HUES64 (cell line): ENCODE data around the gene MARS2. TPM values are rescaled to one million over a fixed set of nuclear protein-coding genes. Genes with fewer than 3 reads are reported as not detected.

Experiments
- H3K27ac ChIP-seq: 2 replicates; pipeline ENCODE4 v1.7.0; 2013; ENCODE audit warnings: low read depth, low read length, inconsistent platforms
- H3K27me3 ChIP-seq: 2 replicates; pipeline ENCODE4 v1.6.1; 2013; ENCODE audit warnings: mild to moderate bottlenecking, low read length; ENCODE audit not compliant: insufficient read depth
- H3K36me3 ChIP-seq: 2 replicates; pipeline ENCODE4 v1.6.1; 2013; ENCODE audit warnings: mild to moderate bottlenecking, low read length; ENCODE audit not compliant: insufficient read depth
- H3K4me1 ChIP-seq: 2 replicates; pipeline ENCODE4 v1.6.1; 2013; ENCODE audit warnings: mild to moderate bottlenecking, low read length, moderate library complexity; ENCODE audit not compliant: insufficient read depth
- H3K4me3 ChIP-seq: 2 replicates; pipeline ENCODE4 v1.5.1; 2013; ENCODE audit warnings: mild to moderate bottlenecking, low read length, moderate library complexity
- H3K9ac ChIP-seq: 2 replicates; pipeline ENCODE4 v1.6.1; 2013; ENCODE audit warnings: mild to moderate bottlenecking, low read depth, low read length
- H3K9me3 ChIP-seq: 2 replicates; pipeline ENCODE4 v1.6.1; 2013; ENCODE audit warnings: low read depth, low read length; ENCODE audit not compliant: insufficient read depth
- WGBS: fragments of 150-250, 120-280 bp; methylation state at CpG from one replicate; pipeline ENCODE4 v1.1.7; 2013; ENCODE audit warnings: missing lambda C conversion rate; 5-methylcytosine and 5-hydroxymethylcytosine counted together
- polyA plus RNA-seq, 2 experiments: library from polyadenylated mRNA; stranded (reverse); fragments of 50-300 nt; gene quantifications; one replicate each; pipeline ENCODE4 v1.2.3, GENCODE V29; 2013

MARS2 gene
- polyA plus RNA-seq (2013, experiment 1 of 2): 14.8 TPM
- polyA plus RNA-seq (2013, experiment 2 of 2): 14.2 TPM

- under 1% methylated on average over 86 of the region's 86 CpGs for WGBS
- Histone ChIP-seq H3K27me3 (no peaks in the 10 kb centered on the region), H3K9me3 (no peaks in the 10 kb centered on the region), H3K9ac (peak within 1 kb of the TSS; percentile 87), H3K4me1 (peaks cover 26% of the 10 kb centered on the region), H3K4me3 (peak within 1 kb of the TSS; percentile 87), H3K36me3 (peaks cover 18% of the 10 kb centered on the region), H3K27ac (peak within 1 kb of the TSS; percentile 72)
Observed at GRCh38 chr2:197705121-197705911, at the start of gene MARS2. TSS of gene MARS2 (plus strand) at chr2:197705369. CDS start at chr2:197705406, 37 bp downstream.

- Histone ChIP-seq H3K4me3 (no peak overlapping the region), H3K9me3 (no peaks in the 10 kb centered on the region), H3K27ac (peak overlapping the region; percentile 49; the same call in 1 of the 2 replicates), H3K27me3 (no peaks in the 10 kb centered on the region), H3K36me3 (no peaks in the 10 kb centered on the region), H3K4me1 (peaks cover 15% of the 10 kb centered on the region), H3K9ac (no peak overlapping the region)
Observed at GRCh38 chr2:197657562-197657961, 47.6 kb upstream of the MARS2 start.

GRCh38 chr2:197661626-197662025 lies 43.5 kb upstream of the MARS2 start:
- WGBS: 75% methylated on average over 2 of the region's 3 CpGs
- no peak overlapping the region for H3K27ac ChIP-seq

DNA sequence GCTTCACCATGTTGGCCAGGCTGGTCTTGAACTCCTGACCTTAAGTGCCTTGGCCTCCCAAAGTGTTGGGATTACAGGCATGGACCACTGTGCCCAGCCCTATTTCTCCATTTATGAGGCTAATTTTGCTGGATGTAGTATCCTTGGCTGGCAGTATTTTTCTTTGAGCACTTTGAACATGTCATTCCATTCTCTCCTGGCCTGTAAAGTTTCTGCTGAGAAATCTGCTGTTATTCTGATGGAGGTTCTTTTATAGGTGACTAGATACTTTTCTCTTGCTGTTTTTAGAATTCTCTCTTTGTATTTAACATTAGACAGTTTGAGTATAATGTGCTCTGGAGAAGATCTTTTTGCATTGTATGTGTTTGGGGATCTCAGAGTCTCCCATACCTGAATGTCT lies 38.9 kb upstream of the MARS2 start:
- no peak overlapping the region for H3K9ac ChIP-seq
- no peak overlapping the region for H3K4me3 ChIP-seq
- no peaks in the 10 kb centered on the region for H3K27me3 ChIP-seq
- no peak overlapping the region for H3K27ac ChIP-seq
- no peaks in the 10 kb centered on the region for H3K36me3 ChIP-seq
- peaks cover 8% of the 10 kb centered on the region; the same call in 1 of the 2 replicates for H3K9me3 ChIP-seq
- peaks cover 4% of the 10 kb centered on the region; the same call in 1 of the 2 replicates for H3K4me1 ChIP-seq

More at GRCh38 chr2:197661626-197662025, 43.5 kb upstream of the MARS2 start:
- H3K27me3 ChIP-seq: no peaks in the 10 kb centered on the region
- H3K9me3 ChIP-seq: peaks cover 5% of the 10 kb centered on the region; the same call in 1 of the 2 replicates
- H3K9ac ChIP-seq: no peak overlapping the region
- no peaks in the 10 kb centered on the region for H3K36me3 ChIP-seq
- peaks cover 15% of the 10 kb centered on the region for H3K4me1 ChIP-seq
- no peak overlapping the region for H3K4me3 ChIP-seq

GRCh38 chr2:197668296-197668695 lies 36.9 kb upstream of the MARS2 start:
- H3K9me3 ChIP-seq: peaks cover 8% of the 10 kb centered on the region; the same call in 1 of the 2 replicates
- H3K9ac ChIP-seq: no peak overlapping the region
- no peak overlapping the region for H3K27ac ChIP-seq
- H3K4me3 ChIP-seq: no peak overlapping the region
- no peaks in the 10 kb centered on the region for H3K27me3 ChIP-seq
- H3K4me1 ChIP-seq: peaks cover 5% of the 10 kb centered on the region
- no peaks in the 10 kb centered on the region for H3K36me3 ChIP-seq
- 95% methylated on average over 3 of the region's 3 CpGs for WGBS

DNA sequence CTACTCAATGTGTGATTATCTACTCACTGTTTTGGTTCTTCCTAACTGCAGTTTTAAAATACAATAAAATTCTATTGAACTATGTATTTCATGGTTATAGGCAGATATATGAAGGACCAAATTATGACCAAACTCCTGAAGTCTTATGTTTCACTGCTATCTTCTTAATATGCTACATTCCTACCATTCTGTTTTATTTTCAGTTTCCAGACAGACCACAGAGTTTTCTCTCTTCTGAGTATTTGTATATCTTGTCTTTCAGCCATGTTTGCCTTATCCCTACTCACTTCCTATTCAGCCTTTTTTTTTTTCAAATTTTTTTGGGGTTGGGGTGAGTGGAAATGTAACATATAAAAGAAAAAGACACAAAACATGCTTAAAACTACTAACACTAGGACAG lies 36.1 kb upstream of the MARS2 start:
- Histone ChIP-seq H3K27me3 (no peaks in the 10 kb centered on the region), H3K9me3 (peaks cover 8% of the 10 kb centered on the region; the same call in 1 of the 2 replicates), H3K36me3 (no peaks in the 10 kb centered on the region), H3K4me3 (no peak overlapping the region), H3K9ac (no peak overlapping the region), H3K27ac (no peak overlapping the region), H3K4me1 (peaks cover 13% of the 10 kb centered on the region)

- H3K9ac ChIP-seq: no peak overlapping the region
- no peaks in the 10 kb centered on the region for H3K27me3 ChIP-seq
- H3K9me3 ChIP-seq: no peaks in the 10 kb centered on the region
- H3K36me3 ChIP-seq: no peaks in the 10 kb centered on the region
- peaks cover 40% of the 10 kb centered on the region for H3K4me1 ChIP-seq
- H3K27ac ChIP-seq: no peak overlapping the region
- 90% methylated on average over 1 of the region's 1 CpG for WGBS
- no peak overlapping the region for H3K4me3 ChIP-seq
Observed at GRCh38 chr2:197672371-197672893, 32.7 kb upstream of the MARS2 start.

DNA sequence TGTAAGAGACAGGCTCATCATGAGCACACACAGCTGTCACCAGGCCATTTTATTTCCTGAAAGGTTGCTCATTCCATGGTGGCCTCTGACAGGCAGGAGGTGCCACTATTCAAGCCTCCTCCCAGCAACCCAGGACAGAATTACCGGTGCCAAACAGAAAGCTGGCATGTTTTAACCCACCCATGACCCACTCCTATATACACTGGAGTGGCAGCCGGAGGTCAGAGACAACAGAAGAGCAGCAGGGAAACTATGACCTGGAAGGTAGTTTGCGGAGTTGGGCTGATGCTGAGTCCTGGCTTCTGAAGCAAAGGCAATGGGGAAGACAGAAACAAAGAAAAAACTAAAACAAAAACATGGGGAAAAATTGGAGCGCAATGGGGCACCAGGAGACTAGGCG lies 32.1 kb upstream of the MARS2 start:
- peaks cover 45% of the 10 kb centered on the region for H3K4me1 ChIP-seq
- no peaks in the 10 kb centered on the region for H3K36me3 ChIP-seq
- H3K4me3 ChIP-seq: peak overlapping the region; percentile 11; the same call in 1 of the 2 replicates
- no peaks in the 10 kb centered on the region for H3K27me3 ChIP-seq
- H3K27ac ChIP-seq: peak overlapping the region; percentile 28; the same call in 1 of the 2 replicates
- 71% methylated on average over 5 of the region's 5 CpGs for WGBS
- H3K9ac ChIP-seq: peak overlapping the region; percentile 19; the same call in 1 of the 2 replicates
- no peaks in the 10 kb centered on the region for H3K9me3 ChIP-seq

DNA sequence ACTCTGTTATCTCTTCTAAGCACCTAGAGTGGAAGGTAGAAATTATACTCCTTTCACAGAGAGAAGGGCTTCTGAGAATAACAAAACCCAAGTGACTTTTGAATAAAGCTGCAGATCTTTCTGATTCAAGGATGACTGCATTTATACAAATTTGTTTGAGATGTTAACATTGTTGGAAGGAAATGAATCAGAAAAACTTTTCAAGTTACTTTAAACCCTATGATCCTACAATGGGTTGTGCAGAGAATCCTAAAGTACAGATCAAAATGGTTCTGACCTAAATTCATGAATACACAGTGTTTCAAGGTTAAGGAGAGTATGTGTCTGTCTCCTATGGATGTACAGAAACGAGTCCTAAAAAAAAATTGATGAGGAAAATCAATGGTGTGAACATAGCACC lies 31.6 kb upstream of the MARS2 start:
- Histone ChIP-seq H3K9ac (peak overlapping the region; percentile 19; the same call in 1 of the 2 replicates), H3K27me3 (no peaks in the 10 kb centered on the region), H3K9me3 (no peaks in the 10 kb centered on the region), H3K4me3 (peak overlapping the region; percentile 11; the same call in 1 of the 2 replicates), H3K4me1 (peaks cover 45% of the 10 kb centered on the region), H3K27ac (peak overlapping the region; percentile 28; the same call in 1 of the 2 replicates), H3K36me3 (no peaks in the 10 kb centered on the region)
- no CpG with 5 or more reads among the region's 1 CpG for WGBS

DNA sequence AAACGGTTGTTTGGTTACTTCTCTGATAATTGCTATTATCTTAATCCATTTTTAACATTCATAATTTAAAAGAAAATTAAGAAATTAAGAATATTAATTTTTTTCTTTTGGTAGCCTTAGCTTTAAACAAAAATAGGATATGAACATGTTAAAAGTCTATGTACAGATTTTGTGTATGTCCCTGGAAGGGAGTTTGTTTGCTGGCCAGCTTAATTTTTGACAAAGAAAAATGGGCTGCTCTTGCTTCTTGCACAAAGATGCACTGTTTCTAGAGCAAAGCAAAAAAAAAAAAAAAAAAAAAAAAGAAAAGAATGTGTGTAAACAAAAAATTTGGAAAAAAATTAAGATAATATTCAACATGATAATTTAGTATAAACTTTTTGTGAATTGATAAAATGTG lies 31.1 kb upstream of the MARS2 start:
- Histone ChIP-seq H3K27ac (no peak overlapping the region), H3K27me3 (no peaks in the 10 kb centered on the region), H3K9me3 (no peaks in the 10 kb centered on the region), H3K9ac (no peak overlapping the region), H3K4me3 (no peak overlapping the region; the same call in 1 of the 2 replicates), H3K36me3 (no peaks in the 10 kb centered on the region), H3K4me1 (peaks cover 45% of the 10 kb centered on the region)
- WGBS: no CpG with 5 or more reads among the region's 1 CpG

- H3K36me3 ChIP-seq: no peaks in the 10 kb centered on the region
- H3K9ac ChIP-seq: peak overlapping the region; percentile 15; the same call in 1 of the 2 replicates
- H3K4me1 ChIP-seq: peaks cover 45% of the 10 kb centered on the region
- H3K9me3 ChIP-seq: no peaks in the 10 kb centered on the region
- no peaks in the 10 kb centered on the region for H3K27me3 ChIP-seq
- 88% methylated on average over 3 of the region's 3 CpGs for WGBS
- H3K27ac ChIP-seq: no peak overlapping the region
- H3K4me3 ChIP-seq: peak overlapping the region; percentile 49
Observed at GRCh38 chr2:197674591-197674990, 30.6 kb upstream of the MARS2 start.
